GM18861 (cell line): ENCODE measurements around the gene GOLM1.

Source experiments
- ATAC-seq: cut with Tn5 transposase; IDR thresholded peaks from one replicate; pipeline ENCODE4 v1.9.1; 2021; ENCODE audit not compliant: unreplicated experiment

GOLM1 gene

DNA sequence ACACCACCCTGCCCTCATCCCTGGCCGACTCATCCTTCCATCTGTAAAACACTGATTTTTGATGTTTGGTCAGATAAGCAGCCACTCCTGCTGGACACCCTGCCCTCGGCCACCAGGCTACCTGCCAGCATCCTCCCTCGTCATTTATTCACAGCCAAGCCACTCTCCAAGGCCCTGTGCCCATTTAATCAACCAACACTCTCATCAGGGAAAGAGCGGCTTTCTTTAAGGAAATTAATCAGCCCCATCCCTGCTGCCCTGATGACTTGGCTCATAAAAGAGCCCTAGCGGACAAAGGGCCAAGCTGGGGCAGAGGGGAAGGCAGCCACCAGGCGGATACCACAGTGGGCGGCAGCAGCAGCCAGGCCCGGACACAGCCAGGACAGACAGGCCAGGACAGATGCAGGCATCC lies 52.4 kb downstream of the GOLM1 start:
- no peak for ATAC-seq

DNA sequence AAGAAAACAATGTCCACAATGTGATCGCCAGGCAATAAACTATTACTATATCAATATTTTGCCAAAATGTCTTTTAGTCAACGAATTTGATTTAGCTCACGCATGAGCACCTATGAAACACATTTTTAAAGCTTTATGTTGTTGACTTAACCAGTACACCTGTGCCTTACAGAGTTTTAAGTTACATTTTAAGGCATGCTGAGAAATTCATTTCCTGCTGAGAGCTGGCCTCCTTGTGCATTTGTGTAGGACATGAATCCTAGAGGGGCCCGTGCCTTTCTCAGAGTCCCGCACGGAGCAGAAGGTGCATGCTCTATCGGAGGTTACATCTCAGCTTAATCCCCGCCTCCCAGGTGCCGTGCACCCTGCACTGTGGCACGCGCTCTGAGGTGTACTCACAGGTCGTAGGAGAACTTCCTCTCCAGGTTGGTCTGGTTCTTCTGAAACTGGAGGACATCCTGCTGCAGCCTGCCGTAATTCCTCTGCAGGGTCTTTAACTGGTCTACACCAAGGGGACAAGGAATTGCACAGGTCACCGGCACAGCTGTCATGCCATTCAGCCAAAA lies 53.2 kb downstream of the GOLM1 start:
- ATAC-seq = no peak

DNA sequence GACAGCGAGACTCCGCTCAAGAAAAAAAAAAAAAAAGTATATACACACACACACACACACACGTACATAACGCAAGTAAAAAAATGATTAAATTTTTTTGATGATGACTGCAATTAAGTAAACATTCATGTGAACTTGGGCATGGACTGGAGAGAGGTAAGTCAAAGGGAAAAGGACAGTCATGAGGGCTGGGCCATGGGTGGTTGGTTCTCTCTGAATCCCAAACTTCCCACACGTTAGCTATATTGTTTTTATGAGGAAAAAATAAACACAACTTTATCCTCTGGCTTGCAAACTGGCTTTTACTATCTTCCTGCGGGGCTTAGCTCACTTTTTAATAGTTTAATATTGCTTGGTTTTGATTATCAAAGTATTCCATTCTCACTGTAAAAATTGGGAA lies 53.7 kb downstream of the GOLM1 start:
- no peak for ATAC-seq

DNA sequence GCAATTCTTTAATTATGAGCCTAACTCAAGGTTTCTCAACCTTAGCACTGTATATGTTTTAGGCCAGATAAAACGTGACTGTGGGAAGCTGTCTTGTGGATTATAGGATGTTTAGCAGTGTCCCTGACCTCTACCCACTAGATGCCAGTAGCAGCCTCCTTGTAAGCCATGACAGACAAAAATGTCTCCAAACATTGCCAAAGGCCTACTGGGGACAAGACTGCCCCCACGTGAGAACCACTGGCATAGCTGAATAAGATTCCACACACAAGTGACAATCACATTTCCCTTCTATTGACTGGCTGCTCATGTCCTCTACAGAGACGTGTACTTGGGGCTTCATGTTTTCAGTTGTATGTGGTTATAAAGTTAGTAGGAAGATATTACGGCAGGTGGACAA lies 55.4 kb downstream of the GOLM1 start:
- no peak for ATAC-seq

DNA sequence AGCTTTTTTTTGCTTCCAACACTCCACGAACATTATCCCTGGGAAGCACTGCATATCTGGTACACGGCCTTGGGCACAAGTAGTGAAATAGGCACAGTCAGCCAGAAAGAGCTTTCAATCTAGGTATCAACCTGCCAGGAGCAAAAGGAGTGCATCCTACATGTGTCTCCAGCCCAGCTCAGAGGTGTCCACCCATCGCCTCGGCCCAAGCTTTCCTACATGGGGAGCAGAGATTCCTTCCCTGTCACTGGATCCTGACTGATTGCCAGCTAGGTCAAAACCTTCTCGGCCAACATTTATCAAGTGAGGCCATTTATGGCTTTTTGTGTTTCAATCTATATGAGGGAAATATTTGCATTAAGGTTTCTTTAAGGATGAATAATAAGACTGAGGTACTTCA lies 55.8 kb downstream of the GOLM1 start:
- no peak for ATAC-seq

DNA sequence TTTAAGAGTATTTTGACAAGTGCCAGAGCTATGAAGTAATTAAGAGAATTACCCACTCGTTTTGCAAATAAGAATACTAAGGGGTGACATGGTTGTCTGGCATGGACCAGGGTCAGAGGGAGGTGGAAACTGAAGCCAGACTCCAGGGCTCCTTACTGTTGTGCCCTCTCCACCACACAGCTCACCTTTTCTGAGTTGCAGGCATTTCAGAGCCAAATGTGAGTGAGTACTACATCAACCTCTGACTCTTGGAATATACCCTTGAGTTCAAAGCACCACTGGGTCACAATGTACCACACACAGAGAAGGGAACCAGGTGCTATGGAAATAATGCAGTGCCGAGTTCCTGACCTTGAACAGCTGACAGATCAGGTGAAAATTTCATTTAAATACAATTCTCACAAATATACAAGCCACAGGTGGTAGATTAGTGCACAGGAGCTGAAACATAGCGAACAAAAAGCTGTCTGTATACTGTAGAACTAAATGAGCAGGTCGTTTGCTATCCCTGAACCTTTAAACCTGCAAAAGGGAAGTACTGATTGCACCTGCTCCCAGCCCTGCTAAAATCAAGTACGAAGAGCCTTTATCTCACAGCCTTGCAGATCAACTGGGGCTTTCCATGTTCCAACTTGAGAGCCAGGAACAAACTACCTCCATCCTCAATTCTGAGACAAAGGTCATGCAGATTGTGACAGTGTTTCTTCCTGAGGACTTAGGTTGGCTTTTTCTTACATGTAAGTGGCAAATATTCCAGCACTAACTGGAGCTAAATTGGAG lies 57.0 kb downstream of the GOLM1 start:
- no peak for ATAC-seq

DNA sequence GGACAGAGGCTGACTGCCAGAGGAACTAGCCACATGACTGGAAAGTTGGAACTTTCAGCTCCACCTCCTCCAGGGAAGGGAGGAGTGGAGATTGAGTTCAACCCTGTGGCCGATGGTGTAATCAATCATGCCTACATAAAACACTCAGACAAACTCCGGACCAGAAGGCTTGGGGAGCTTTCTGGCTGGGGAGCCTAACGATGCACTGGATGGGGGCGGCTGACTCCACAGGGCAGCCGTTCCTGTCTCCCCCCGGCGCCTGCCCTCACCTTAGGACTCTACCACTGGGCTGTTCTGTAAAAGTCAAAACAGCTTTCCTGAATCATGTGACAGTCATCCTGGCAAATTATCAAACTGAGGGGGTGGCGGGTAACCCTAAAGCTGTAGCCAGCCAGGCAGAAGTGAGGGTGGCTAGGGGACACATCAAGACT lies 58.0 kb downstream of the GOLM1 start:
- no peak for ATAC-seq

DNA sequence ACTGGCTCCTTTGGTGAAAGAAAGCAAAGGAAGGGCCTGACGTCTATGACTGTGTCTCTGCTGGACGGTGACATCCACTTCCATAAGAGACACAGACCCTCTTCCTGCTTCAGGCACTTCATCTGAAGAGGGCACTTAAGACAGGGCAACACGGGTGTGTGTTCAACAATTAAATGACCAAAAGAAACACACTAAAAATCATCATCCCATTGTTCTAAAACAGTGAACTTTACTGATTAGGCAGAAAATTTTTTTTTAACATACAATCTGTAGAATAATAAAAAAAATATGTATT lies 58.5 kb downstream of the GOLM1 start:
- ATAC-seq = no peak

DNA sequence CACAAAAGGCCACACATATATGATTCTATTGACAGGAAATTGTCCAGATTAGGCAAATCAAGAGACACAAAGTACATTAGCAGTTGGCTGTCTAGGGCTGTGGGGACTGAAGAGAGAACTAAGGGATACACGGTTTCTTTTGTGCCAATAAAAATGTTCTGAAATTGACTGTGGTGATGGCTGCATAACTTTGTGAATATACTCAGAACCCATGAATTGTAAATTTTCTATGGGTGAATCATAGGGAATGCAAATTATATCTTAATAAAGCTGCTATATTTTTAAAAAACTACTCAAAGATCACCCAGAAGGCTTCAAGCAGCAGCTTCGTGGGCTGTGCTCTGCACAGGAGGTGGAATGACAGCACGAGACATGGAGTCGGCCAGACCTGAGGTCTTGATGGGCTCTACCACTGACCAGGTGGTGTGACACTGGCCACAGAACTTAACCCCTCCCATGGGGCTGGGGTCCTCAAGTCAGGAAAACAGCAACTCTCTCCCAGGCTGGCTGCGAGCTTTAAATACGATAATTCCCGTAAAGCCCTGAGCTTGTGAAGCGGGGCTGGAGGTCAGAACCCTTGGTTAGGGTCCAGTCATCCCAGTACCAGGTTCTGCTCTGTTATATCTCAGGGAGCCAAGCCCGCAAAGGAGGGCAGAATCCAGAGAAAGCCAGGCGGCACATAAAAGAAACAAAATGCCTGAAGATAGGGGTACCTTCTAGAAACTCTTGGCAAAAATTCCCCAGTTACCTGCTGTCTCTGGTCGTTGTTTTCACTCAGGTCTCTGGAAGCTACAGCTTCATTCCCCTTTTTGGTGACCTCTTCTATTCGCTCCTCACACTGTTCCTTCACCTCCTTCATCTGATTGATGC lies 59.1 kb downstream of the GOLM1 start:
- no peak for ATAC-seq

DNA sequence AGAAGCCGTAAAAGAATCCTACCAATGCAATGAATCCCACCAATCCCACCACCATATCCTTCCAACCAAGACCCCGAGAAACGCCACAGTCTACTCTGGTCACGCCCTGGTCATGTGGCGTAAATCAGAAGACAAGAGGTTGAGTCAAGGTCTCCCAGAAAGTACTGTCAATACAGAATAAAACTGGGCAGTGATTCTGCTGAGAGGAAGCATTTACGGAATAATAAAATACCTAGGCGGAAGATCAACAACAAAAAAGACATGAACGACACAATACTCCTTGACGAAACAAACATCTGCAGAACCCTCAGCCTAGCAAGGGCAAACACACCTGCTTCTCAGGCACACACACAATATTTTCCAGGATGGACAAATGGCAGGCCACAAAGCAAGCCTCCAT lies 62.8 kb downstream of the GOLM1 start:
- no peak for ATAC-seq

DNA sequence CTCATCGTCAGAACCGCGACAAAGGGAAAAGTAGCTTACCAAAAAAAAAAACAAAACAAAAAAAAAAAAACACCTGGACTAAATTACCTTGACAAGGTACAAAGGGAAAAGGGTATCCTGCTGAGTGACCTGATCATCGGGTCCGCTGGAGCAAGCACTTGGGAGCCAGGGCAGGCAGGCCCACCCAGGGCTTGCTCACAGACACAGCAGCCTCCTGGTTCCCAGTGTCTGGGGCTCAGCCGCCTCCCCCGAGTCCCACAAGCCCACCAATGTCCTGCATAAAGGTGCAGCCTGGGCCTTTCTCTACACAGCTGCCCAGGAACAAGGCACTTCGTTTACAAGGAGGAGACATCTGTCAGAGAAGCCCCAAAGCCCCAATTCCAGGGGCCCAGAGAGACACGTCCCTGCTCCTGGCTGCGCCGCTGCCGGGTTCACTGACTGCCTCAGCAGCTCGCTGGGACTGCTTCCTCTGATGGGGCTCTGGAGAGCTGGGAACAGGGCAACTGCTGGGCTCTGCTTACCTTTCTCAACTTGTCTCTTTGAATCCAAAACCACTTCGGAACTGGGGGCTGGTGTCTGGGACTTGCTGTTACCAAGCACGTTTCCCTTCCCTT lies 63.4 kb downstream of the GOLM1 start:
- no peak for ATAC-seq

DNA sequence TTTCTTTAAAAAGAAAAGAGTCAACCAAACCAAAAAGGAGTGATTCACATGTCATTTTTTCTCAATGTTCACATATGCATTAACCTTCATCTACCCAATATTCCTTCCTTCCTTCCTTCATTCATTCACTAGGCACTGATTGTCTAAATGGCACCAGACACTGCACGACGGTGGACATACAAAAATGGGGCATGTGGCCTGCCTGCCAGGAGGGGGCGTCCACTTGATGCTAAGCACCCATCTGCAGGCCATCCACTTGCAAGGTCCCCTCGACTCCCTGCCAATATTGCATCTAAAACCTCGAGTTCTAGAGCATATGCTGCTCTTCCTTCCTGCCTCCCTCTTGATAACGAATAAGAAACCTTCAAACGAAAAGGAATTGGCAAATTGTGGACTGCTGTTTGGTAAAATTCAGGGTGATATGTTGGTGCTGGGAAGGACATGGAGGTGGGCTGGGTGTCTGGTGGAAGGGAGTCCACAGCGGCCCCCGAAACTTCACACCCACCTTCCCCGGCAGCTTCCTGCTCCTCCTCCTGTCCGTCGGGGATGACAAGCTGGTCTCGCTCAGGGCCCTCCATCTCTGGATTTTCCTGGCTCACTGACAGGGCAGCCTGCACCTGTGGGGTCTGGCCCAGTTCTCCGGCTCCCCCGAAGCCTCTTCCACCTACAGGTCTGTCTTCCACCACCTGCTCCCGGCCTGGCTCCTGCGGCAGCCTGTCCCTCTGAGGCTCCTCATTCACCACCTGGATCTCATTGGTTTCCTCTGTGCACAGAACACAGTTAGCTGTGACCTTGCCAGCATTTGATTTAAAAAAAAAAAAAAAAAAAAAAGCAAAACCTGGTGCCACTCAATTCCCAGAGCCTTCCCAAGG lies 64.3 kb downstream of the GOLM1 start:
- no peak for ATAC-seq

DNA sequence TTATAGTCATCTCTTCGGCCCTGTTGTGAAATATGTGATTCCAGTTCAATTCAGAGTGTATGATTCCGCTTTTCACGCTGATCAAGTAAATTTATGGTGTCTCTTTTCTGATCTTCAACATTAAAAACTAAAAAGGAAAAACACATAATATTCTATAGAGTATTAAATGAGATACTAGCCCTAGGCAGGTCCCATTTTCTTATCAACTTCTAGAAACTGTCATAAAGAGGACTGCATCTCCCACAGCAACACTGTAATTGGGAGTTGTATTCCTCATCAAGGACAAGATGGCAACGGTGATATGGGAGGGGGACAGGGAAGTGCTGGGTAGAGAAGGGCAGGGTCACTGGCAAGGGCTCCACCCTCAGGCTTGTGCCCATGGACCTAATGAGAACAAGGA lies 71.6 kb downstream of the GOLM1 start:
- no peak for ATAC-seq

DNA sequence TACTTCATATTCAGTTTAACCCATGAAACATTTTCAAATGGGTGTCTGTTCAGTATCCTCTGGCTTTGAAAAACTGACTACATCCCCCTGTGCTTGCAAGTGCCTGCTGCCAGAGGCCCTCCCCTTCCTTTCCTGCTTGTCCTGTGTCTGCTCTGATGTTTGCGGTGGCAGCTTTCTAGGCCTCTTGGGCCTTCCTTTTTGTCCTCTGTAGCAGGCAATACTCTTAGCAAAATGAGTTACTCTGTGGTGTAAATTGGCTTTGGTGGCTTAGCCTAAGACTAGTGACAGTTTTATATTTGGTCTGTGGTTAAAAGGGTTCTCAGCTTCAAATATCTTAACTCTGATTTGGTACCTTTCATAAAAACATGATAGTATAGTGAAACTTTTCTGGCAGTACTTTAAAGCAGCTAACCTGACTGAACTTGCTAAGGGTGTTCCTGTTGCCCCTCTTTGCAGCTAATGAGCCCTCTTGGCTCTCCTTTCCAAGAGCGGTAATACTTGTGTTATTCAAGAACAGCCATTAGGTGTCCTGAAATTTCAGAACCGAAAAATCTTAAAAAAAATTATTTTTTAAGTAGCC lies 76.6 kb downstream of the GOLM1 start:
- no peak for ATAC-seq

DNA sequence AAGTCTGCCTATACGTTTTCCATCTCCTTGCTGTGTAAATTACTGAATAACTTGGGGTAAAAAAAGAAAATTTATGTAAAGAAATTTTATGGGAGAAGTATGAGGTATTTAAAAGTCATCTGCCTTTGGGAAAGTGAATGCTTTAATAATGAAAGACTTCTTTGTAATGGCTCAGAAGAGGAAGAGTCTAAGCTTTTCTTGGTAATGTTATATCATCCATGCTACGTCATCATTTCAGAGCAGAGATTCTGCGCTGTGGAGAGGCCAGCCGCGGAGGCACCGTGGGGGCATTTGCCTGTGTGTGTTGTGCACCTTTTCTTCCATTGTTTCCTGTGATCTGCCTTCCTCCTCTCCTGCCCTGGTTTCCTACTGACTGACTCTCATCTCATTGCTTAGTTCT lies 78.2 kb downstream of the GOLM1 start:
- no peak for ATAC-seq

DNA sequence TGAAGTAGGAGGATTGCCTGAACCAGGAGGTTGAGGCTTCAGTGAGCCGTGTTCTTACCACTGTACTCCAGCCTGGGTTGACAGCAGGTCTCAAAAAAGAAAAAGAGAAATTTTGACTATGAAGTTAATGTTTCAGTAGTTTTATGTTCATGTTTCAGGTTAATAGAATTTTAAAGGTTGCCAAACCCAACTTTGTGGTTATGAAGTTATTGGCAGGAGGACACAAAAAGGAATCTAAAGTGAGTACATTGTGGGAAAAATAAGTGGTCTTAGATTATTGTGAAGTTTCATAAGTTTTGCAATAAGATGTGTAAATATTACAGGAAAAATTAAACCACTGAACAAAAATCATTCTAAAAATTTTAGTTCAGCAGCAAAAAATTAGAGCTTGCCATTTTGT lies 78.6 kb downstream of the GOLM1 start:
- no peak for ATAC-seq

DNA sequence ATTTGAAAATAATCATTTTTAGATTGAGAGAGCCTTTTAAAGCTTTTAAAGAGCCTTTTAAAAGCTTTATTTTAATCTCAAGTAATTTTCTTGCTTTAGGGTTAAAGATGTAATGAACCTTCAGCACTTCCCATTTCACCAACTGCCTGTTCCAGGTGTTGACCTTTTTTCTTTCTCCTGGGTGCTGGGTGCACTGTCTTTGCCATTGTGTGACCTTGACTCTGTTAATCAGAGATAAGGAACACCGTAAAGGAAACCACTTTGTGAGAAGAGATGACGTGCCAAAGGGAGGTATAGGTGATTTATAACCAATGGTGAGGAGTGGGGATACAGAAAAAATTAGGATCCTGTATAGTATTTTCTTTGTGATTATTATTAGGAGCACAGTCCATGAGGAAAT lies 90.2 kb downstream of the GOLM1 start:
- no peak for ATAC-seq

DNA sequence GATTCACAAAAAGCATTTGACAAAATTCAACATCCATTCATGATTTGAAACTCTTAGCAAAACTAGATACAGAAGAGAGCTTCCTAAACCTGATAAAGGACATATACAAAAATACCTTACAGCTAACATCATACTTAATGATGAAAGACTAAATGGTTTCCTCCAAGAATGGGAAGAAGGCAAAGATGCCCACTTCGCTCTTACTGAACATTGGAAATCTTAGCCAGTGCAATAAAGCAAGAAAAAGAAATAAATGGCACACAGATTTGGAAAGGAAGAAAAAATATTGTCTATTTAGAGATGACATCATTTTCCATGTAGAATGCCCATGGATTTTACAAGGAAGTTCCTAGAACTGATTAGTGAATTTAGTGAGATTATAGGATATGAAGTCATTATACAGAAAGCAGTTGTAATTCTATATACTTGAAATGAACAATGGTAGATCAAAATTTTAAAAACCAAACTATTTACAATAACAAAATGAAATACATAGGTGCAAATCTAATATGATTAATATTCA lies 94.0 kb downstream of the GOLM1 start:
- no peak for ATAC-seq

DNA sequence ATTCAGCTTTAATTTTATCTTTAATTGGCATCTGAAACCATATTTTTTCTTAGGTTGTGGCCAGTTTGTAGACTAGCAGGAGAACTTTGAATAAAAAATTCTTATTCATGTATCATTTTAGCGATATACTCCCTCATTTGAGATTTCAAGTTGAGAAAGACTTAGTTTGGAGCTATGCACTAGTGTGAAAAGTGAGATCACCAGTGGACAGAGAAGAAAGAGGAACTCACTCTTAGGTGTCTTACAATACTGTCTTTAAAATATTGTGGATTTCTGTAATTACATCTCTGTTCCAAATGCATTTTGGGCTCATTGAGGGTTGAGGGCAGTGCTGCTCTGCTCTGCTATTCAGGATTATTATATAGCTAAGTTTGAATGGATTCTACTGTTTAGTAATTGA lies 103.8 kb downstream of the GOLM1 start:
- no peak for ATAC-seq

DNA sequence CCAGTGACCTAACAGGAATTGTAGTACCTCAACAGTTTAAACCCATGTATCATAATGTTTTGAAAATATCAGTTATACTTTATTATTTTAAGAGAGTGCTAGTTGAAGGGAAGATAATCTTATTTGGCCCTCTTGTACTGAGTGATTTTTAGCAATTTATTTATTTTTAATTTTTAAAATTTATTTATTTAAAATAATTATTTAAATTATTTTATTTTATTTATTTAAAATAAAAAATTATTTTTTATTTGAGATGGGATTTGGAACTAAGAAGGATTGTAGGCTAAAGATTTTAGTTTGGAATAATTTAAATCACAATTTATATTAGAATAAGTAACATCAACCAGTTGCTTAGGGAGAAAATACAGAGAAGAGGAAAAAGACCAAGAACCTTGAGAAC lies 104.3 kb downstream of the GOLM1 start:
- no peak for ATAC-seq
